Esophagus squamous epithelium (tissue), 4 donors: ENCODE data around the gene BMERB1.

ENCODE experiments used
- CTCF ChIP-seq, 6 experiments: fragments of 450-650 bp in 4 of 6; fragments of 200-600 bp in 2 of 6; sonication (generic) in 2 of 6; IDR thresholded peaks; one replicate each; pipeline ENCODE4 v1.5.1; 2016 to 2019; ENCODE audit warnings: antibody characterized with exemption in 6 of 6, mild to moderate bottlenecking in 4 of 6, moderate library complexity in 4 of 6
- POLR2A ChIP-seq, 4 donors: fragments of 450-650 bp; IDR thresholded peaks; one replicate each; pipeline ENCODE4 v1.6.1; 2017; ENCODE audit warnings: antibody characterized with exemption in 4 of 4, mild to moderate bottlenecking in 4 of 4, moderate library complexity in 3 of 4

- TF ChIP-seq CTCF (IDR thresholded peaks at IDR 0.05) = peak in 1 of 6 experiments; percentile 15
- no peak for TF ChIP-seq POLR2A (IDR thresholded peaks at IDR 0.05)
Observed at GRCh38 chr16:15592324-15592723, 157.9 kb downstream of the BMERB1 start.
